Karpas-422 (cell line): ENCODE measurements around the gene RIMKLB. TPM values are rescaled to one million over a fixed set of nuclear protein-coding genes. Genes with fewer than 3 reads are reported as not detected.
"Not testable (repeated sequence)": the region's sequence is repeated elsewhere in the genome, so short reads cannot be mapped to it uniquely, and the experiment has no call there.

Experiments
- DNase-seq: peaks from one replicate; pipeline ENCODE4 v3.0.0-alpha.2; 2015
- H2AFZ ChIP-seq: fragments of 200-600 bp; sonication (generic); 2 replicates; pipeline ENCODE4 v1.6.1; 2014; ENCODE audit warnings: antibody characterized with exemption, low read length, mixed read lengths
- H3K27ac ChIP-seq: fragments of 200-600 bp; sonication (generic); 2 replicates; pipeline ENCODE4 v1.5.1; 2014; ENCODE audit warnings: mild to moderate bottlenecking, low read length, moderate library complexity
- H3K27me3 ChIP-seq: fragments of 200-600 bp; sonication (generic); 2 replicates; pipeline ENCODE4 v1.6.1; 2014; ENCODE audit warnings: low read length, mixed read lengths
- H3K36me3 ChIP-seq: fragments of 200-600 bp; sonication (generic); 2 replicates; pipeline ENCODE4 v1.6.1; 2014; ENCODE audit warnings: low read length, mixed read lengths; ENCODE audit not compliant: insufficient read depth
- H3K4me1 ChIP-seq: fragments of 200-600 bp; sonication (generic); 2 replicates; pipeline ENCODE4 v1.6.1; 2014; ENCODE audit warnings: mild to moderate bottlenecking, low read length, mixed read lengths
- H3K4me2 ChIP-seq: fragments of 200-600 bp; sonication (generic); 2 replicates; pipeline ENCODE4 v1.6.1; 2014; ENCODE audit warnings: low read length, low read depth, mild to moderate bottlenecking; ENCODE audit not compliant: poor library complexity, severe bottlenecking
- H3K4me3 ChIP-seq: fragments of 200-600 bp; sonication (generic); 2 replicates; pipeline ENCODE4 v1.5.1; 2014; ENCODE audit warnings: mild to moderate bottlenecking, antibody characterized with exemption, low read length, mixed read lengths
- H3K79me2 ChIP-seq: fragments of 200-600 bp; sonication (generic); 2 replicates; pipeline ENCODE4 v1.6.1; 2014; ENCODE audit warnings: mild to moderate bottlenecking, low read length, mixed read lengths
- H3K9ac ChIP-seq: fragments of 200-600 bp; sonication (generic); 2 replicates; pipeline ENCODE4 v1.6.0; 2014; ENCODE audit warnings: low read length
- H3K9me2 ChIP-seq: fragments of 200-600 bp; sonication (generic), shearing (Covaris generic); replicated peaks from 2 replicates; pipeline ENCODE4 v1.6.0; 2014; ENCODE audit warnings: mild to moderate bottlenecking, low read length, moderate library complexity; ENCODE audit not compliant: insufficient read depth
- H3K9me3 ChIP-seq: fragments of 300-700, 200-600 bp; sonication (generic); 2 replicates; pipeline ENCODE4 v1.6.1; 2014; ENCODE audit warnings: low read length, mixed read lengths
- H4K20me1 ChIP-seq: fragments of 200-600 bp; sonication (generic); 2 replicates; pipeline ENCODE4 v1.6.1; 2014; ENCODE audit warnings: mild to moderate bottlenecking, antibody characterized with exemption, low read length, low read depth; ENCODE audit not compliant: insufficient read depth
- total RNA-seq: library from RNA; depleted of rRNA; stranded (reverse); fragments of >200 nt; shearing (Covaris generic); gene quantifications from 2 replicates; pipeline ENCODE4 v1.2.3, GENCODE V29; 2014; ENCODE audit warnings: low replicate concordance

Gene RIMKLB
- total RNA-seq, 1 experiment from 2014 or later, result 0.89 TPM

- Histone ChIP-seq H3K27ac (no peak overlapping the region), H2AFZ (no peak overlapping the region), H3K79me2 (no peaks in the 10 kb centered on the region), H3K9me2 (no peaks in the 10 kb centered on the region), H3K9me3 (no peaks in the 10 kb centered on the region), H3K27me3 (no peaks in the 10 kb centered on the region), H3K4me2 (no peak overlapping the region), H4K20me1 (no peaks in the 10 kb centered on the region), H3K4me3 (no peak overlapping the region), H3K36me3 (no peaks in the 10 kb centered on the region), H3K4me1 (no peaks in the 10 kb centered on the region), H3K9ac (no peak overlapping the region)
- no peak for DNase-seq
Observed at GRCh38 chr12:8734873-8735381, 37.1 kb downstream of the RIMKLB start.

GRCh38 chr12:8742501-8742900 is 44.7 kb downstream of the RIMKLB start:
- Histone ChIP-seq H2AFZ (no peak overlapping the region), H3K4me2 (no peak overlapping the region), H3K9me2 (no peaks in the 10 kb centered on the region), H4K20me1 (no peaks in the 10 kb centered on the region), H3K9me3 (no peaks in the 10 kb centered on the region), H3K36me3 (no peaks in the 10 kb centered on the region), H3K27me3 (no peaks in the 10 kb centered on the region), H3K79me2 (no peaks in the 10 kb centered on the region), H3K4me1 (no peaks in the 10 kb centered on the region), H3K4me3 (no peak overlapping the region), H3K9ac (no peak overlapping the region), H3K27ac (no peak overlapping the region)
- DNase-seq, result no peak

GRCh38 chr12:8743121-8743520 is 45.3 kb downstream of the RIMKLB start:
- H3K79me2 ChIP-seq, H3K4me3 ChIP-seq, H2AFZ ChIP-seq, H3K9me3 ChIP-seq, H3K27ac ChIP-seq, H3K4me2 ChIP-seq, H3K4me1 ChIP-seq, DNase-seq, H3K9ac ChIP-seq, H3K27me3 ChIP-seq, H3K36me3 ChIP-seq, H3K9me2 ChIP-seq, H4K20me1 ChIP-seq: not testable (repeated sequence)

GRCh38 chr12:8745631-8746030 is 47.8 kb downstream of the RIMKLB start:
- not testable (repeated sequence) for H3K4me3 ChIP-seq, H3K4me2 ChIP-seq, H3K4me1 ChIP-seq, DNase-seq, H3K36me3 ChIP-seq, H3K27me3 ChIP-seq, H3K27ac ChIP-seq, H3K9me2 ChIP-seq, H2AFZ ChIP-seq, H3K9ac ChIP-seq, H4K20me1 ChIP-seq, H3K9me3 ChIP-seq, H3K79me2 ChIP-seq

GRCh38 chr12:8746046-8746445 is 48.3 kb downstream of the RIMKLB start:
- H3K36me3 ChIP-seq, result no peaks in the 10 kb centered on the region
- H3K4me1 ChIP-seq, result no peaks in the 10 kb centered on the region

GRCh38 chr12:8760076-8760475 is 62.3 kb downstream of the RIMKLB start:
- H3K9ac ChIP-seq, H3K9me2 ChIP-seq, DNase-seq, H3K4me3 ChIP-seq, H3K4me2 ChIP-seq, H3K9me3 ChIP-seq, H2AFZ ChIP-seq, H3K27ac ChIP-seq, H3K79me2 ChIP-seq, H3K27me3 ChIP-seq, H3K4me1 ChIP-seq, H3K36me3 ChIP-seq, H4K20me1 ChIP-seq: not testable (repeated sequence)

More at GRCh38 chr12:8746046-8746445, 48.3 kb downstream of the RIMKLB start:
- H3K4me3 ChIP-seq, result no peak overlapping the region
- no peak overlapping the region for H3K27ac ChIP-seq
- H3K79me2 ChIP-seq, result no peaks in the 10 kb centered on the region
- DNase-seq, result no peak
- H3K27me3 ChIP-seq, result no peaks in the 10 kb centered on the region
- H3K9me2 ChIP-seq, result no peaks in the 10 kb centered on the region
- no peaks in the 10 kb centered on the region for H4K20me1 ChIP-seq
- H3K9me3 ChIP-seq, result no peaks in the 10 kb centered on the region
- no peak overlapping the region for H3K4me2 ChIP-seq
- no peak overlapping the region for H3K9ac ChIP-seq
- no peak overlapping the region for H2AFZ ChIP-seq

GRCh38 chr12:8762701-8763100 is 64.9 kb downstream of the RIMKLB start:
- H3K36me3 ChIP-seq, result not testable (repeated sequence)

GRCh38 chr12:8766121-8766520 is 68.3 kb downstream of the RIMKLB start:
- H3K79me2 ChIP-seq, H3K27ac ChIP-seq, DNase-seq, H3K4me1 ChIP-seq, H3K9me2 ChIP-seq, H3K9me3 ChIP-seq, H3K36me3 ChIP-seq, H3K4me2 ChIP-seq, H3K27me3 ChIP-seq, H4K20me1 ChIP-seq, H3K4me3 ChIP-seq, H3K9ac ChIP-seq, H2AFZ ChIP-seq: not testable (repeated sequence)

More at GRCh38 chr12:8762701-8763100, 64.9 kb downstream of the RIMKLB start:
- H3K9ac ChIP-seq, H3K4me2 ChIP-seq, H3K27me3 ChIP-seq, H3K79me2 ChIP-seq, H3K4me3 ChIP-seq, H2AFZ ChIP-seq, H3K9me3 ChIP-seq, H3K4me1 ChIP-seq, DNase-seq, H3K9me2 ChIP-seq, H3K27ac ChIP-seq, H4K20me1 ChIP-seq: not testable (repeated sequence)

GRCh38 chr12:8770499-8770898 is 72.7 kb downstream of the RIMKLB start:
- no peaks in the 10 kb centered on the region for H3K36me3 ChIP-seq
- no peak overlapping the region for H3K4me2 ChIP-seq

More at GRCh38 chr12:8770499-8770898, 72.7 kb downstream of the RIMKLB start:
- no peak overlapping the region for H3K9ac ChIP-seq
- no peaks in the 10 kb centered on the region for H3K9me2 ChIP-seq
- H3K9me3 ChIP-seq, result no peaks in the 10 kb centered on the region
- no peak for DNase-seq
- H3K4me3 ChIP-seq, result no peak overlapping the region
- H2AFZ ChIP-seq, result no peak overlapping the region
- H3K4me1 ChIP-seq, result no peaks in the 10 kb centered on the region
- H3K27me3 ChIP-seq, result no peaks in the 10 kb centered on the region
- no peaks in the 10 kb centered on the region for H3K79me2 ChIP-seq
- H3K27ac ChIP-seq, result no peak overlapping the region
- H4K20me1 ChIP-seq, result no peaks in the 10 kb centered on the region
